Measurements from ENCODE around the gene HOXA9.

Gene HOXA9

GRCh38 chr7:27124902-27125689 lies 40.2 kb downstream of the HOXA9 start:
- no peak for DNase-seq

GRCh38 chr7:27124096-27124901 lies 41.0 kb downstream of the HOXA9 start:
- peak; percentile 74 for DNase-seq

- DNase-seq: peak; percentile 46
These were observed 41.8 kb downstream of the HOXA9 start for GRCh38 chr7:27123477-27124053.

- peak; percentile 70 for DNase-seq
These were observed 42.3 kb downstream of the HOXA9 start for GRCh38 chr7:27123007-27123476.

GRCh38 chr7:27122077-27122910 lies 43.0 kb downstream of the HOXA9 start:
- peak; percentile 55 for DNase-seq

GRCh38 chr7:27121684-27122076 lies 43.7 kb downstream of the HOXA9 start:
- no peak for DNase-seq

- no peak for DNase-seq
These were observed 45.9 kb downstream of the HOXA9 start for GRCh38 chr7:27119412-27119911.

- no peak for DNase-seq
These were observed 46.8 kb downstream of the HOXA9 start for GRCh38 chr7:27118580-27118979.

- DNase-seq: no peak
These were observed 47.3 kb downstream of the HOXA9 start for GRCh38 chr7:27117887-27118491.

GRCh38 chr7:27116962-27117886 lies 48.1 kb downstream of the HOXA9 start:
- DNase-seq: peak; percentile 48

- no peak for DNase-seq
These were observed 49.0 kb downstream of the HOXA9 start for GRCh38 chr7:27116031-27116961.

GRCh38 chr7:27115221-27116026 lies 49.9 kb downstream of the HOXA9 start:
- peak; percentile 78 for DNase-seq

GRCh38 chr7:27114881-27115220 lies 50.5 kb downstream of the HOXA9 start:
- peak; percentile 49 for DNase-seq

- peak; percentile 51 for DNase-seq
These were observed 51.2 kb downstream of the HOXA9 start for GRCh38 chr7:27113991-27114769.

- DNase-seq: peak; percentile 88
These were observed 52.1 kb downstream of the HOXA9 start for GRCh38 chr7:27112955-27113949.

Measured in islet precursor cell (in vitro differentiated cells).